HG02678 (cell line): ENCODE results near the gene STYX.

Experiments used
- ATAC-seq: cut with Tn5 transposase; IDR thresholded peaks from one replicate; pipeline ENCODE4 v1.9.1; 2021; ENCODE audit warnings: mild to moderate bottlenecking, moderate library complexity; ENCODE audit not compliant: unreplicated experiment

Gene STYX

GRCh38 chr14:52789118-52789517 is 59.2 kb downstream of the STYX start:
- no peak for ATAC-seq

GRCh38 chr14:52790011-52790755 is 60.2 kb downstream of the STYX start:
- no peak for ATAC-seq

GRCh38 chr14:52790756-52791222 is 60.8 kb downstream of the STYX start:
- no peak for ATAC-seq

- peak; percentile 95 for ATAC-seq
Measured at GRCh38 chr14:52791223-52792096, 61.5 kb downstream of the STYX start, which contains the start of gene GNPNAT1. GNPNAT1 (minus strand) TSS chr14:52791607; CDS start chr14:52784650, 6,957 bp downstream.

GRCh38 chr14:52792097-52792415 is 62.1 kb downstream of the STYX start:
- no peak for ATAC-seq

- no peak for ATAC-seq
Measured at GRCh38 chr14:52793061-52793460, 63.1 kb downstream of the STYX start.

GRCh38 chr14:52797653-52798052 is 67.7 kb downstream of the STYX start:
- no peak for ATAC-seq

- no peak for ATAC-seq
Measured at GRCh38 chr14:52798826-52799225, 68.9 kb downstream of the STYX start.

GRCh38 chr14:52801014-52801712 is 71.2 kb downstream of the STYX start:
- no peak for ATAC-seq

- no peak for ATAC-seq
Measured at GRCh38 chr14:52802597-52802996, 72.6 kb downstream of the STYX start.

- ATAC-seq = no peak
Measured at GRCh38 chr14:52806115-52806514, 76.1 kb downstream of the STYX start.

- ATAC-seq = no peak
Measured at GRCh38 chr14:52808101-52808500, 78.1 kb downstream of the STYX start.

GRCh38 chr14:52821805-52822250 is 91.9 kb downstream of the STYX start:
- no peak for ATAC-seq

GRCh38 chr14:52824462-52824861 is 94.5 kb downstream of the STYX start:
- ATAC-seq = no peak
